SK-N-SH treated with all-trans-retinoic acid at 6 μM for 48 hours (cell line): Measurements from ENCODE around the gene HNF1A.
A peak's percentile ranks its signal among the peaks of the same experiment; 100 is the strongest.

Source experiments
- ATAC-seq: fragments of 200-7000 bp; cut with Tn5 transposase; 3 replicates; pipeline ENCODE4 v1.9.1; 2020; ENCODE audit warnings: mild to moderate bottlenecking, moderate library complexity
- ARNTL ChIP-seq: fragments of 450-650 bp; formaldehyde crosslinking; IDR thresholded peaks from 2 replicates; pipeline ENCODE4 v1.5.0; 2020; ENCODE audit warnings: low read depth, mild to moderate bottlenecking, moderate library complexity, borderline replicate concordance
- BACH2 ChIP-seq: fragments of 250-450 bp; sonication (Bioruptor Pico); IDR thresholded peaks from 2 replicates; pipeline ENCODE4 v1.9.0; 2021; ENCODE audit warnings: mild to moderate bottlenecking, borderline replicate concordance
- CSDC2 ChIP-seq: fragments of 250-450 bp; sonication (Bioruptor Pico); IDR thresholded peaks from 2 replicates; pipeline ENCODE4 v1.5.0; 2020; ENCODE audit warnings: mild to moderate bottlenecking, moderate library complexity
- GLIS3 ChIP-seq: fragments of 250-450 bp; sonication (Bioruptor Pico); IDR thresholded peaks from 2 replicates; pipeline ENCODE4 v1.5.0; 2020; ENCODE audit warnings: mild to moderate bottlenecking, moderate library complexity
- ISL1 ChIP-seq: fragments of 250-450 bp; sonication (Bioruptor Pico); IDR thresholded peaks from 2 replicates; pipeline ENCODE4 v2.1.2; 2022; ENCODE audit warnings: mild to moderate bottlenecking, moderate library complexity
- OSR1 ChIP-seq: fragments of 250-450 bp; sonication (Bioruptor Pico); IDR thresholded peaks from 2 replicates; pipeline ENCODE4 v1.8.0; 2022; ENCODE audit warnings: moderate library complexity, mild to moderate bottlenecking, inconsistent platforms
- PPARA ChIP-seq: fragments of 250-450 bp; sonication (Bioruptor Pico); IDR thresholded peaks from 2 replicates; pipeline ENCODE4 v1.5.0; 2020; ENCODE audit warnings: mild to moderate bottlenecking, borderline replicate concordance
- RARB ChIP-seq: fragments of 250-450 bp; sonication (Bioruptor Pico); IDR thresholded peaks from 2 replicates; pipeline ENCODE4 v1.8.0; 2021; ENCODE audit warnings: mild to moderate bottlenecking, moderate library complexity
- SNAI2 ChIP-seq: fragments of 250-450 bp; sonication (Bioruptor Pico); IDR thresholded peaks from 2 replicates; pipeline ENCODE4 v1.5.0; 2020; ENCODE audit warnings: mild to moderate bottlenecking, moderate library complexity
- TCF4 ChIP-seq: fragments of 250-450 bp; sonication (Bioruptor Pico); IDR thresholded peaks from 2 replicates; pipeline ENCODE4 v1.8.0; 2021; ENCODE audit warnings: mild to moderate bottlenecking, moderate library complexity, borderline replicate concordance
- TOX ChIP-seq: fragments of 250-450 bp; sonication (Bioruptor Pico); IDR thresholded peaks from 2 replicates; pipeline ENCODE4 v1.8.0; 2021; ENCODE audit warnings: mild to moderate bottlenecking, moderate library complexity, borderline replicate concordance
- ZC3H10 ChIP-seq: fragments of 250-450 bp; sonication (Bioruptor Pico); IDR thresholded peaks from 2 replicates; pipeline ENCODE4 v1.5.1; 2021; ENCODE audit warnings: mild to moderate bottlenecking, moderate library complexity
- ZFP3 ChIP-seq: fragments of 250-450 bp; sonication (Bioruptor Pico); IDR thresholded peaks from 2 replicates; pipeline ENCODE4 v1.5.0; 2020; ENCODE audit warnings: mild to moderate bottlenecking, moderate library complexity
- ZFP30 ChIP-seq: fragments of 450-650 bp; formaldehyde crosslinking; IDR thresholded peaks from 2 replicates; pipeline ENCODE4 v1.5.0; 2022; ENCODE audit warnings: mild to moderate bottlenecking, moderate library complexity
- ZNF565 ChIP-seq: fragments of 450-650 bp; formaldehyde crosslinking; conservative IDR thresholded peaks from 2 replicates; pipeline ENCODE4 v1.5.0; 2020; ENCODE audit warnings: low read depth, mild to moderate bottlenecking, moderate library complexity
- ZNF70 ChIP-seq: fragments of 450-650 bp; formaldehyde crosslinking; IDR thresholded peaks from 2 replicates; pipeline ENCODE4 v1.5.0; 2020; ENCODE audit warnings: mild to moderate bottlenecking, moderate library complexity
- ZNF8 ChIP-seq: fragments of 450-650 bp; formaldehyde crosslinking; IDR thresholded peaks from 2 replicates; pipeline ENCODE4 v1.5.0; 2020; ENCODE audit warnings: mild to moderate bottlenecking, moderate library complexity
- TF ChIP-seq, protein P1 (sequence below): fragments of 250-450 bp; sonication (Bioruptor Pico); IDR thresholded peaks from 2 replicates; pipeline ENCODE4 v1.8.0; 2021; ENCODE audit warnings: low read depth, mild to moderate bottlenecking, moderate library complexity, borderline replicate concordance
- TF ChIP-seq, protein P2 (sequence below): fragments of 250-450 bp; sonication (Bioruptor Pico); IDR thresholded peaks from 2 replicates; pipeline ENCODE4 v1.5.0; 2020; ENCODE audit warnings: mild to moderate bottlenecking, moderate library complexity
- TF ChIP-seq, protein P3 (sequence below): fragments of 250-450 bp; sonication (Bioruptor Pico); IDR thresholded peaks from 2 replicates; pipeline ENCODE4 v1.5.1; 2020; ENCODE audit warnings: low read depth, mild to moderate bottlenecking, moderate library complexity
- TF ChIP-seq, protein P4 (sequence below): fragments of 250-450 bp; sonication (Bioruptor Pico); IDR thresholded peaks from 2 replicates; pipeline ENCODE4 v1.8.0; 2020; ENCODE audit warnings: mild to moderate bottlenecking, moderate library complexity, borderline replicate concordance

The HNF1A gene

DNA sequence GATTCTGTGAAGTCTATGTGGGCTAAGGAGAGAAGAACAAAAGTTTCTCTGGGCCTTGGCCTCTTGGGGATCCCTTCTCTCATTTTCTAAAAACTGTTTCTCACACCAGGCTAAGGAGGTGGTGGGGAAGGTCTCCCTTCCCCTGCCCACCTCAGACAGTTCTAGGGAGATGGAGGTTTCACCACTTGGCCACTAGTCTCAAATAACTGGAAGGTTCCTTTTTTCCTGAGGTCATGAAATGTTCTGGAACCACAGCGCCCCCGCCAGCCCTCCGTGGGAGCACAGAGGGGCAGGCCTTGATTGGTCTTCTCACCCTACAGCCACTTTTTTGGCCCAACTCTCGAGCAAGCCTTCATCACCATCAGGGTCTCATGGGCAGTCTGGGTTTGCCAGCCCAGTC is 25.3 kb downstream of the HNF1A start (continued):
- TF ChIP-seq, protein P1, sequence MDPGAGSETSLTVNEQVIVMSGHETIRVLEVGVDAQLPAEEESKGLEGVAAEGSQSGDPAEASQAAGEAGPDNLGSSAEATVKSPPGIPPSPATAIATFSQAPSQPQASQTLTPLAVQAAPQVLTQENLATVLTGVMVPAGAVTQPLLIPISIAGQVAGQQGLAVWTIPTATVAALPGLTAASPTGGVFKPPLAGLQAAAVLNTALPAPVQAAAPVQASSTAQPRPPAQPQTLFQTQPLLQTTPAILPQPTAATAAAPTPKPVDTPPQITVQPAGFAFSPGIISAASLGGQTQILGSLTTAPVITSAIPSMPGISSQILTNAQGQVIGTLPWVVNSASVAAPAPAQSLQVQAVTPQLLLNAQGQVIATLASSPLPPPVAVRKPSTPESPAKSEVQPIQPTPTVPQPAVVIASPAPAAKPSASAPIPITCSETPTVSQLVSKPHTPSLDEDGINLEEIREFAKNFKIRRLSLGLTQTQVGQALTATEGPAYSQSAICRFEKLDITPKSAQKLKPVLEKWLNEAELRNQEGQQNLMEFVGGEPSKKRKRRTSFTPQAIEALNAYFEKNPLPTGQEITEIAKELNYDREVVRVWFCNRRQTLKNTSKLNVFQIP (CRISPR knock-in tag), result no peak
- TF ChIP-seq OSR1 (CRISPR knock-in tag) (no peak), ZC3H10 (CRISPR knock-in tag) (no peak), ZNF70 (CRISPR knock-in tag) (no peak)

DNA sequence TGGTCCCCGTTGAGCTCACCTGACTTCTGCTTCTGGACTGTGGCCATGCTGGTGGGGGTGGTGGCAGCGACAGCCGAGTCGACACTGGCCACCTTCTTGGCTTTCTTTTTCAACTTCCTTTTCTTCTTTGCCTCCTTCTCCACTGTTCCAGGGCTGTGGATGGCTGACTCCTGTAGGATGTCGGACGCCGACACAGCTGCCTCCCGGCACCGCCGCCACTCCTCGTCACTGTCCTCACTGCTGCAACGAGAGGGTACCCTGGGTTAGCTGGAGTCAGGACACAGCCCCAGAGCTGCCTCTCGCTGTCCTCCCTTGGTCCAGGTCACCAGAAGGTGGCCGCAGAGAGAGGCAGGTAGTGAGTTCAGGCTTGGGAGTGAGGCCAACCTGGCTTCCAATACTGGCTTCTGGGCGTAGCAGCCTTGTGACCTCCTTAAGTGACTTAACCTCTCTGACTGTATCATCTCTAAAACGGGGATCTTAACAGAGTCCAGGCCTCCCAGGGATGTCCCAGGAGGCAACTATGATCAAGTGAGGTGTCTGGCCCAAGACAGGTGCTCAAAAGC is 26.0 kb downstream of the HNF1A start:
- no peak for ATAC-seq
- TF ChIP-seq ZNF70 (CRISPR knock-in tag) (no peak), BACH2 (CRISPR knock-in tag) (no peak), ZC3H10 (CRISPR knock-in tag) (no peak), SNAI2 (CRISPR knock-in tag) (no peak), ZFP3 (CRISPR knock-in tag) (no peak), OSR1 (CRISPR knock-in tag) (no peak), ZFP30 (CRISPR knock-in tag) (no peak)
- TF ChIP-seq, protein P1 (CRISPR knock-in tag), result no peak
- TF ChIP-seq, protein P2, sequence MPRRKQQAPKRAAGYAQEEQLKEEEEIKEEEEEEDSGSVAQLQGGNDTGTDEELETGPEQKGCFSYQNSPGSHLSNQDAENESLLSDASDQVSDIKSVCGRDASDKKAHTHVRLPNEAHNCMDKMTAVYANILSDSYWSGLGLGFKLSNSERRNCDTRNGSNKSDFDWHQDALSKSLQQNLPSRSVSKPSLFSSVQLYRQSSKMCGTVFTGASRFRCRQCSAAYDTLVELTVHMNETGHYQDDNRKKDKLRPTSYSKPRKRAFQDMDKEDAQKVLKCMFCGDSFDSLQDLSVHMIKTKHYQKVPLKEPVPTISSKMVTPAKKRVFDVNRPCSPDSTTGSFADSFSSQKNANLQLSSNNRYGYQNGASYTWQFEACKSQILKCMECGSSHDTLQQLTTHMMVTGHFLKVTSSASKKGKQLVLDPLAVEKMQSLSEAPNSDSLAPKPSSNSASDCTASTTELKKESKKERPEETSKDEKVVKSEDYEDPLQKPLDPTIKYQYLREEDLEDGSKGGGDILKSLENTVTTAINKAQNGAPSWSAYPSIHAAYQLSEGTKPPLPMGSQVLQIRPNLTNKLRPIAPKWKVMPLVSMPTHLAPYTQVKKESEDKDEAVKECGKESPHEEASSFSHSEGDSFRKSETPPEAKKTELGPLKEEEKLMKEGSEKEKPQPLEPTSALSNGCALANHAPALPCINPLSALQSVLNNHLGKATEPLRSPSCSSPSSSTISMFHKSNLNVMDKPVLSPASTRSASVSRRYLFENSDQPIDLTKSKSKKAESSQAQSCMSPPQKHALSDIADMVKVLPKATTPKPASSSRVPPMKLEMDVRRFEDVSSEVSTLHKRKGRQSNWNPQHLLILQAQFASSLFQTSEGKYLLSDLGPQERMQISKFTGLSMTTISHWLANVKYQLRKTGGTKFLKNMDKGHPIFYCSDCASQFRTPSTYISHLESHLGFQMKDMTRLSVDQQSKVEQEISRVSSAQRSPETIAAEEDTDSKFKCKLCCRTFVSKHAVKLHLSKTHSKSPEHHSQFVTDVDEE (CRISPR knock-in tag), result no peak
- TF ChIP-seq, protein P3, sequence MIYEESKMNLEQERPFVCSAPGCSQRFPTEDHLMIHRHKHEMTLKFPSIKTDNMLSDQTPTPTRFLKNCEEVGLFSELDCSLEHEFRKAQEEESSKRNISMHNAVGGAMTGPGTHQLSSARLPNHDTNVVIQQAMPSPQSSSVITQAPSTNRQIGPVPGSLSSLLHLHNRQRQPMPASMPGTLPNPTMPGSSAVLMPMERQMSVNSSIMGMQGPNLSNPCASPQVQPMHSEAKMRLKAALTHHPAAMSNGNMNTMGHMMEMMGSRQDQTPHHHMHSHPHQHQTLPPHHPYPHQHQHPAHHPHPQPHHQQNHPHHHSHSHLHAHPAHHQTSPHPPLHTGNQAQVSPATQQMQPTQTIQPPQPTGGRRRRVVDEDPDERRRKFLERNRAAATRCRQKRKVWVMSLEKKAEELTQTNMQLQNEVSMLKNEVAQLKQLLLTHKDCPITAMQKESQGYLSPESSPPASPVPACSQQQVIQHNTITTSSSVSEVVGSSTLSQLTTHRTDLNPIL, result no peak
- TF ChIP-seq, protein P4, sequence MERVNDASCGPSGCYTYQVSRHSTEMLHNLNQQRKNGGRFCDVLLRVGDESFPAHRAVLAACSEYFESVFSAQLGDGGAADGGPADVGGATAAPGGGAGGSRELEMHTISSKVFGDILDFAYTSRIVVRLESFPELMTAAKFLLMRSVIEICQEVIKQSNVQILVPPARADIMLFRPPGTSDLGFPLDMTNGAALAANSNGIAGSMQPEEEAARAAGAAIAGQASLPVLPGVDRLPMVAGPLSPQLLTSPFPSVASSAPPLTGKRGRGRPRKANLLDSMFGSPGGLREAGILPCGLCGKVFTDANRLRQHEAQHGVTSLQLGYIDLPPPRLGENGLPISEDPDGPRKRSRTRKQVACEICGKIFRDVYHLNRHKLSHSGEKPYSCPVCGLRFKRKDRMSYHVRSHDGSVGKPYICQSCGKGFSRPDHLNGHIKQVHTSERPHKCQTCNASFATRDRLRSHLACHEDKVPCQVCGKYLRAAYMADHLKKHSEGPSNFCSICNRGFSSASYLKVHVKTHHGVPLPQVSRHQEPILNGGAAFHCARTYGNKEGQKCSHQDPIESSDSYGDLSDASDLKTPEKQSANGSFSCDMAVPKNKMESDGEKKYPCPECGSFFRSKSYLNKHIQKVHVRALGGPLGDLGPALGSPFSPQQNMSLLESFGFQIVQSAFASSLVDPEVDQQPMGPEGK, result no peak

DNA sequence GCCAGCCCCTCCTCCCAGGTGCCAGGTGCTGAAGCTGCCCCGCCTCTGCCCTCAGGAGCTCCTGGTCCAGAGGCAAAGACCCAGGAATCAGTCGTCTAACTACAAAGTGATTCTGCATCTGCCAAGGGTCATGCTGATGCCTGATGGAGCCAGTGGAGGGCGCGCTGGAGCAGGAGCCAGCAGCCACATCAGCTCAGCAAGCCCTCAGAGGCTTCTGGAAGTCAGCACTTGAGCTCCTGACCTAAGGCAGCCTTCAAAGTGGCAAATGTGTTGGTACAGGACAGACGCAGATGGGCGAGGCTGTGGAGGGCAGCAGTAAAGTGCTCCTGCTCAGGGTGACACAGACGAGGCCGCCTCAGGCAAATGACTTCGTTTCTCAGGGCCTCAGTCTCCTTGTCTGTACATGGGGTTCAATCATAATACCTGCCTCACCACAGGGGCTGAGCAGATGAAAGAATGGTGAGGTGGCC is 27.0 kb downstream of the HNF1A start:
- peak; percentile 84 for ATAC-seq
- TF ChIP-seq CSDC2 (no peak), GLIS3 (CRISPR knock-in tag) (no peak), RARB (no peak), ZFP30 (CRISPR knock-in tag) (no peak), SNAI2 (CRISPR knock-in tag) (no peak), TCF4 (CRISPR knock-in tag) (no peak), PPARA (CRISPR knock-in tag) (no peak), ISL1 (CRISPR knock-in tag) (no peak), TOX (CRISPR knock-in tag) (no peak), ZFP3 (CRISPR knock-in tag) (no peak), ZC3H10 (CRISPR knock-in tag) (no peak), OSR1 (CRISPR knock-in tag) (no peak), ZNF8 (CRISPR knock-in tag) (no peak), ZNF70 (CRISPR knock-in tag) (no peak), ARNTL (CRISPR knock-in tag) (no peak), ZNF565 (CRISPR knock-in tag) (no peak), BACH2 (CRISPR knock-in tag) (no peak)
- TF ChIP-seq, protein P1 (CRISPR knock-in tag), result no peak
- TF ChIP-seq, protein P4, result no peak
- TF ChIP-seq, protein P3, result no peak
- TF ChIP-seq, all 23 proteins: peak for 0
